HG03064 (cell line): ENCODE data around the gene LYPD6B.

Source experiments
- ATAC-seq: cut with Tn5 transposase; IDR thresholded peaks from one replicate; pipeline ENCODE4 v1.9.1; 2021; ENCODE audit warnings: low read depth; ENCODE audit not compliant: unreplicated experiment

Gene LYPD6B

GRCh38 chr2:149101818-149102217 is 63.3 kb downstream of the LYPD6B start:
- no peak for ATAC-seq

GRCh38 chr2:149103081-149103620 is 64.7 kb downstream of the LYPD6B start:
- no peak for ATAC-seq

- no peak for ATAC-seq
Observed at GRCh38 chr2:149104221-149104620, 65.7 kb downstream of the LYPD6B start.

GRCh38 chr2:149112068-149112467 is 73.6 kb downstream of the LYPD6B start:
- ATAC-seq, result no peak

- no peak for ATAC-seq
Observed at GRCh38 chr2:149112713-149113112, 74.2 kb downstream of the LYPD6B start.

GRCh38 chr2:149115781-149116180 is 77.3 kb downstream of the LYPD6B start:
- no peak for ATAC-seq

- ATAC-seq, result no peak
Observed at GRCh38 chr2:149119368-149119767, 80.9 kb downstream of the LYPD6B start.

- ATAC-seq, result no peak
Observed at GRCh38 chr2:149122516-149122915, 84.0 kb downstream of the LYPD6B start.

GRCh38 chr2:149125031-149125725 is 86.7 kb downstream of the LYPD6B start:
- no peak for ATAC-seq

- ATAC-seq, result peak; percentile 63
Observed at GRCh38 chr2:149129433-149129832, 90.9 kb downstream of the LYPD6B start.

- no peak for ATAC-seq
Observed at GRCh38 chr2:149132339-149132738, 93.8 kb downstream of the LYPD6B start.

GRCh38 chr2:149132901-149133300 is 94.4 kb downstream of the LYPD6B start:
- ATAC-seq, result no peak

- ATAC-seq, result no peak
Observed at GRCh38 chr2:149134335-149134923, 95.9 kb downstream of the LYPD6B start.

- ATAC-seq, result no peak
Observed at GRCh38 chr2:149136111-149136510, 97.6 kb downstream of the LYPD6B start.

- ATAC-seq, result no peak
Observed at GRCh38 chr2:149141046-149141445, 102.5 kb downstream of the LYPD6B start.

GRCh38 chr2:149143734-149144133 is 105.2 kb downstream of the LYPD6B start:
- ATAC-seq, result no peak

- ATAC-seq, result no peak
Observed at GRCh38 chr2:149145314-149146295, 107.1 kb downstream of the LYPD6B start.

- no peak for ATAC-seq
Observed at GRCh38 chr2:149146876-149147275, 108.4 kb downstream of the LYPD6B start.

- ATAC-seq, result no peak
Observed at GRCh38 chr2:149148194-149149006, 109.9 kb downstream of the LYPD6B start.

GRCh38 chr2:149149007-149149297 is 110.5 kb downstream of the LYPD6B start:
- ATAC-seq, result no peak
